A673 (cell line): ENCODE data around the gene TLCD3A. TPM values are rescaled to one million over a fixed set of nuclear protein-coding genes. Genes with fewer than 3 reads are reported as not detected.

Source experiments
- BruUV-seq: library from RNA; stranded (reverse); fragments of 400-500 nt; replicated peaks from 2 replicates; lab custom pipeline; 2021; lab: Mats Ljungman, UMichigan
- CTCF ChIA-PET: fragments of 300-600 bp; sonication (Branson Sonifier 250); formaldehyde crosslinking; loops from one replicate; lab custom pipeline; 2022; ENCODE audit warnings: antibody characterized with exemption; lab: Charles Lee
- POLR2A ChIA-PET: fragments of 300-600 bp; sonication (Branson Sonifier 250); formaldehyde crosslinking; loops from one replicate; lab custom pipeline; 2022; ENCODE audit warnings: antibody characterized with exemption; ENCODE audit not compliant: low non-redundant PET; lab: Charles Lee
- DNase-seq: peaks from one replicate; pipeline ENCODE4 v3.0.0-alpha.2; 2015; ENCODE audit warnings: low spot score
- H3K27ac ChIP-seq: fragments of 200-600 bp; sonication (generic); 2 replicates; pipeline ENCODE4 v1.5.1; 2016; ENCODE audit warnings: mixed run types, low read depth, mild to moderate bottlenecking, mixed read lengths, antibody characterized with exemption, low read length; ENCODE audit not compliant: poor library complexity, severe bottlenecking
- H3K27me3 ChIP-seq: fragments of 200-600 bp; sonication (generic); replicated peaks from 2 replicates; pipeline ENCODE4 v1.6.1; 2017; ENCODE audit warnings: mixed run types, low read depth, mild to moderate bottlenecking, mixed read lengths, antibody characterized with exemption, low read length; ENCODE audit not compliant: insufficient read depth, poor library complexity
- H3K36me3 ChIP-seq: fragments of 200-600 bp; sonication (generic); 2 replicates; pipeline ENCODE4 v1.6.1; 2016; ENCODE audit warnings: mixed run types, mild to moderate bottlenecking, mixed read lengths, antibody characterized with exemption, low read length; ENCODE audit not compliant: insufficient read depth, poor library complexity, severe bottlenecking
- H3K4me1 ChIP-seq: fragments of 200-600 bp; sonication (generic); 2 replicates; pipeline ENCODE4 v1.6.1; 2017; ENCODE audit warnings: mixed run types, mild to moderate bottlenecking, mixed read lengths, antibody characterized with exemption, low read length; ENCODE audit not compliant: insufficient read depth, poor library complexity, severe bottlenecking
- H3K4me3 ChIP-seq: fragments of 200-600 bp; sonication (generic); 2 replicates; pipeline ENCODE4 v1.5.1; 2016; ENCODE audit warnings: low read depth, mixed run types, mild to moderate bottlenecking, mixed read lengths, low read length; ENCODE audit not compliant: poor library complexity, severe bottlenecking
- H3K9me3 ChIP-seq: fragments of 200-600 bp; sonication (generic); 2 replicates; pipeline ENCODE4 v1.6.1; 2016; ENCODE audit warnings: mixed run types, low read depth, mild to moderate bottlenecking, mixed read lengths, antibody characterized with exemption, low read length; ENCODE audit not compliant: poor library complexity, severe bottlenecking
- EZH2 ChIP-seq: fragments of 200-600 bp; sonication (generic); IDR thresholded peaks from 2 replicates; pipeline ENCODE4 v1.6.1; 2017; ENCODE audit warnings: borderline replicate concordance, low read depth, mild to moderate bottlenecking, mixed read lengths, antibody characterized with exemption, low read length; ENCODE audit not compliant: poor library complexity, severe bottlenecking
- intact Hi-C: fragments of 100-400 bp; cut with micrococcal nuclease; formaldehyde crosslinking; loops from one replicate; pipeline ENCODE4 v1.10.0; 2022; ENCODE audit not compliant: unreplicated experiment
- total RNA-seq: library from RNA; stranded (reverse); gene quantifications from 2 replicates; pipeline ENCODE4 v1.2.3, GENCODE V29; 2021
- TF ChIP-seq, protein P1 (sequence below): fragments of 300-800, 200-600 bp; sonication (generic); conservative IDR thresholded peaks from 2 replicates; pipeline ENCODE4 v1.5.1; 2017; ENCODE audit warnings: low read depth, mild to moderate bottlenecking, antibody characterized with exemption, low read length, moderate library complexity, mixed read lengths

TLCD3A gene
- total RNA-seq, 1 experiment from 2014 or later, result 49.2 TPM

DNA sequence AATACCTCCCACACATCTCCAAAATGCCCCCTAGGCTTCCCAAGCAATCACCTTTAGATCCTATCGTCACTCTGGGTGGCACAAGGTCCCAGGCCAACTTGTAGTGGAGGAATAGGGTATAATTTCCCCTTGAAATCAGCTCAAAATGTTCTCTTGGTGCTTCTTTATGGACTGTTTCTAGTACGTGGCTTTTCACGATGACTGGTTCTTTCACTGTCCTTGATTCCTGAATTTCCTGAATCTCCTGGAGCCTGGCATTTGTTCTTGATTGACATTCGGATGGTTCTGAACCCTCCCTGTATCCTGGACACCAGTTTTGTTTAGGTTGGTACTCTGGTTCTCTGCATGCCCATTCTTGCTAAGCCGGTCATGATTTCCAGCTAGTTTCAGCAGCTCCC is 10.9 kb upstream of the TLCD3A start:
- no peaks in the 10 kb centered on the region for H3K4me1 ChIP-seq
- no TSS peak for BruUV-seq
- intact Hi-C loops, result no loop called here
- no peak for DNase-seq
- POLR2A ChIA-PET, result no interaction called here
- CTCF ChIA-PET, result no interaction called here
- H3K27me3 ChIP-seq, result no peaks in the 10 kb centered on the region
- no peak overlapping the region for H3K27ac ChIP-seq
- H3K9me3 ChIP-seq, result no peaks in the 10 kb centered on the region
- TF ChIP-seq, protein P1, sequence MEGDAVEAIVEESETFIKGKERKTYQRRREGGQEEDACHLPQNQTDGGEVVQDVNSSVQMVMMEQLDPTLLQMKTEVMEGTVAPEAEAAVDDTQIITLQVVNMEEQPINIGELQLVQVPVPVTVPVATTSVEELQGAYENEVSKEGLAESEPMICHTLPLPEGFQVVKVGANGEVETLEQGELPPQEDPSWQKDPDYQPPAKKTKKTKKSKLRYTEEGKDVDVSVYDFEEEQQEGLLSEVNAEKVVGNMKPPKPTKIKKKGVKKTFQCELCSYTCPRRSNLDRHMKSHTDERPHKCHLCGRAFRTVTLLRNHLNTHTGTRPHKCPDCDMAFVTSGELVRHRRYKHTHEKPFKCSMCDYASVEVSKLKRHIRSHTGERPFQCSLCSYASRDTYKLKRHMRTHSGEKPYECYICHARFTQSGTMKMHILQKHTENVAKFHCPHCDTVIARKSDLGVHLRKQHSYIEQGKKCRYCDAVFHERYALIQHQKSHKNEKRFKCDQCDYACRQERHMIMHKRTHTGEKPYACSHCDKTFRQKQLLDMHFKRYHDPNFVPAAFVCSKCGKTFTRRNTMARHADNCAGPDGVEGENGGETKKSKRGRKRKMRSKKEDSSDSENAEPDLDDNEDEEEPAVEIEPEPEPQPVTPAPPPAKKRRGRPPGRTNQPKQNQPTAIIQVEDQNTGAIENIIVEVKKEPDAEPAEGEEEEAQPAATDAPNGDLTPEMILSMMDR, result no peak
- TF ChIP-seq EZH2, result no peak
- no peak overlapping the region for H3K4me3 ChIP-seq
- no peaks in the 10 kb centered on the region for H3K36me3 ChIP-seq

DNA sequence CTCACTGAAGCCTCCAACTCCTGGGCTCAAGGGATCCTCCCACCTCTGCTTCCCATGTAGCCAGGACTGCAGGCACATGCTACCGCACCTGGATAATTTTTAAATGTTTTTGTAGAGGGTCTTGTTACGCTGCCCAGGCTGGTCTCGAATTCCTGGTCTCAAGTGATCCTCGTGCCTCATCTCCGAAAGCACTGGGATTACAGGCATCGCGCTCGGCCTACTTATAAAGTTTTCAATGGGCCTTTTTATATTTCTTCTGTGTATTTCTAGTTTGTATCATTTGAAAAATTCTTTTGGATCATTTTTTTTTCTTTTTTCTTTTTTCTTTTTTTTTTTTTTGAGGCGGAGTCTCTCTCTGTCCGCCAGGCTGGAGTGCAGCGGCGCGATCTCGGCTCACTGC is 7.3 kb upstream of the TLCD3A start:
- Histone ChIP-seq H3K36me3 (no peaks in the 10 kb centered on the region), H3K27me3 (no peaks in the 10 kb centered on the region), H3K4me3 (no peak overlapping the region), H3K9me3 (no peaks in the 10 kb centered on the region), H3K27ac (no peak overlapping the region), H3K4me1 (no peaks in the 10 kb centered on the region)
- intact Hi-C loops, result no loop called here
- POLR2A ChIA-PET, result no interaction called here
- CTCF ChIA-PET, result no interaction called here
- DNase-seq, result no peak
- TF ChIP-seq, protein P1, result no peak
- BruUV-seq, result no TSS peak

DNA sequence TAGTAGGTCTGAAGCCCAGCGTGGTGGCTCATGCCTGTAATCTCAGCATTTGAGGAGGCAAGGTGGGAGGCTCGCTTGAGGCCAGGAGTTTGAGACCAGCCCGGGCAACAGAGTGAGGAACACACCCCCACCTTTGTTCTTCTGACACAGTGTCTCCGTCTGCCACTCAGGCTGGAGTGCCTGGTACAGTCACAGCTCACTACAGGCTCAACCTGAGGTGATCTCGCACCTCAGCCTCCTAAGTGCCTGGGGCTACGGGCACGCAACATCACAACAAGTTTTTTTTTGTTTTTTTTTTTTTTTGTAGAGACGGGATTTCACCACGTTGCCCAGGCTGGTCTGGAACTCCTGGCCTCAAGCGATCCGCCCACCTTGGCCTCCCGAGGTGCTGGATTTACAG is 6.7 kb upstream of the TLCD3A start:
- H3K4me3 ChIP-seq, result no peak overlapping the region
- BruUV-seq, result no TSS peak
- POLR2A ChIA-PET, result no interaction called here
- intact Hi-C loops, result no loop called here
- no peaks in the 10 kb centered on the region for H3K36me3 ChIP-seq
- no peaks in the 10 kb centered on the region for H3K27me3 ChIP-seq
- no peaks in the 10 kb centered on the region for H3K4me1 ChIP-seq
- CTCF ChIA-PET, result no interaction called here
- DNase-seq, result no peak
- H3K27ac ChIP-seq, result no peak overlapping the region
- no peaks in the 10 kb centered on the region for H3K9me3 ChIP-seq
- TF ChIP-seq, protein P1, result no peak
- no peak for TF ChIP-seq EZH2
